ENCODE results near the gene EIF4E.
A peak's percentile ranks its signal among the peaks of the same experiment; 100 is the strongest.
"Not testable (repeated sequence)": the region's sequence is repeated elsewhere in the genome, so short reads cannot be mapped to it uniquely, and the experiment has no call there.

Gene EIF4E

GRCh38 chr4:98842917-98843316 is 86.0 kb downstream of the EIF4E start:
- H3K27ac ChIP-seq (ENCODE audit: insufficient read depth in 1 of 2, low read depth in 1 of 2, low read length in 2 of 2, poor library complexity in 1 of 2, severe bottlenecking in 2 of 2); POLR2A ChIA-PET; CTCF ChIA-PET; H3K4me1 ChIP-seq (ENCODE audit: control extremely low read depth in 1 of 4, control insufficient read depth in 4 of 4, insufficient read depth in 4 of 4, low read length in 3 of 4); H3K4me3 ChIP-seq (ENCODE audit: control insufficient read depth in 1 of 7, extremely low read depth in 1 of 7, insufficient read depth in 4 of 7, low read depth in 2 of 7, low read length in 6 of 7); H3K9me3 ChIP-seq (ENCODE audit: control extremely low read depth in 1 of 5, control insufficient read depth in 4 of 5, insufficient read depth in 2 of 5, low read depth in 1 of 5, low read length in 4 of 5); H3K36me3 ChIP-seq (ENCODE audit: control insufficient read depth in 4 of 4, insufficient read depth in 4 of 4, low read length in 3 of 4); H3K27me3 ChIP-seq (replicated peaks in 2 of 5; ENCODE audit: control insufficient read depth in 4 of 5, insufficient read depth in 5 of 5, low read length in 4 of 5); DNase-seq: not testable (repeated sequence)
- 96% methylated on average over 9 of the region's 11 CpGs for WGBS (ENCODE audit: insufficient coverage)

GRCh38 chr4:98838977-98839618 is 89.8 kb downstream of the EIF4E start:
- Histone ChIP-seq H3K27ac (ENCODE audit: insufficient read depth in 1 of 2, low read depth in 1 of 2, low read length in 2 of 2, poor library complexity in 1 of 2, severe bottlenecking in 2 of 2) (no peak overlapping the region), H3K36me3 (ENCODE audit: control insufficient read depth in 4 of 4, insufficient read depth in 4 of 4, low read length in 3 of 4) (no peaks in the 10 kb centered on the region), H3K27me3 (replicated peaks in 2 of 5; ENCODE audit: control insufficient read depth in 4 of 5, insufficient read depth in 5 of 5, low read length in 4 of 5) (no peaks in the 10 kb centered on the region), H3K4me1 (ENCODE audit: control extremely low read depth in 1 of 4, control insufficient read depth in 4 of 4, insufficient read depth in 4 of 4, low read length in 3 of 4) (no peaks in the 10 kb centered on the region), H3K9me3 (ENCODE audit: control extremely low read depth in 1 of 5, control insufficient read depth in 4 of 5, insufficient read depth in 2 of 5, low read depth in 1 of 5, low read length in 4 of 5) (peaks cover 0 to 2% (median 0%) of the 10 kb centered on the region in 5 experiments), H3K4me3 (ENCODE audit: control insufficient read depth in 1 of 7, extremely low read depth in 1 of 7, insufficient read depth in 4 of 7, low read depth in 2 of 7, low read length in 6 of 7) (no peak overlapping the region)
- ChIA-PET CTCF (no interaction called here), POLR2A (no interaction called here)
- DNase-seq: peak in 1 of 3 donors; percentile 3
- WGBS (ENCODE audit: insufficient coverage): 34% methylated on average over 4 of the region's 5 CpGs

DNA sequence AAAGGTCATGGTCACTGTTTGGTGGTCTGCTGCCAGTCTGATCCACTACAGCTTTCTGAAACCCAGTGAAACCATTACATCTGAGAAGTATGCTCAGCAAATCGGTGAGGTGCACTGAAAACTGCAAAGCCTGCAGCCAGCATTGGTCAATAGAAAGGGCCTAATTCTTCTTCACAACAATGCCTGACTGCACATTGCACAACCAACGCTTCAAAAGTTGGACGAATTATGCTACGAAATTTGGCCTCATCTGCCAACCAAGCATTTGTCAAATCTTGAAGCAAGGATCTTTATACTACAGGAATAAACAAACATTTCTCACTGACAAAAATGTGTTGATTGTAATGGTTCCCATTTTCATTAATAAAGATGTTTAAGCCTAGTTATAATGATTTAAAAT is 90.4 kb downstream of the EIF4E start:
- WGBS (ENCODE audit: insufficient coverage): 100% methylated on average over 1 of the region's 4 CpGs

GRCh38 chr4:98833384-98833783 is 95.5 kb downstream of the EIF4E start:
- no CpG with 5 or more reads among the region's 1 CpG for WGBS (ENCODE audit: insufficient coverage)
- Histone ChIP-seq H3K27me3 (replicated peaks in 2 of 5; ENCODE audit: control insufficient read depth in 4 of 5, insufficient read depth in 5 of 5, low read length in 4 of 5) (no peaks in the 10 kb centered on the region), H3K4me3 (ENCODE audit: control insufficient read depth in 1 of 7, extremely low read depth in 1 of 7, insufficient read depth in 4 of 7, low read depth in 2 of 7, low read length in 6 of 7) (no peak overlapping the region), H3K36me3 (ENCODE audit: control insufficient read depth in 4 of 4, insufficient read depth in 4 of 4, low read length in 3 of 4) (no peaks in the 10 kb centered on the region), H3K9me3 (ENCODE audit: control extremely low read depth in 1 of 5, control insufficient read depth in 4 of 5, insufficient read depth in 2 of 5, low read depth in 1 of 5, low read length in 4 of 5) (no peaks in the 10 kb centered on the region), H3K4me1 (ENCODE audit: control extremely low read depth in 1 of 4, control insufficient read depth in 4 of 4, insufficient read depth in 4 of 4, low read length in 3 of 4) (no peaks in the 10 kb centered on the region), H3K27ac (ENCODE audit: insufficient read depth in 1 of 2, low read depth in 1 of 2, low read length in 2 of 2, poor library complexity in 1 of 2, severe bottlenecking in 2 of 2) (no peak overlapping the region)
- POLR2A ChIA-PET: no interaction called here
- CTCF ChIA-PET: no interaction called here
- no peak for DNase-seq

More for the DNA sequence above, 90.4 kb downstream of the EIF4E start:
- ChIA-PET CTCF (no interaction called here), POLR2A (no interaction called here)
- Histone ChIP-seq H3K36me3 (ENCODE audit: control insufficient read depth in 4 of 4, insufficient read depth in 4 of 4, low read length in 3 of 4) (no peaks in the 10 kb centered on the region), H3K27ac (ENCODE audit: insufficient read depth in 1 of 2, low read depth in 1 of 2, low read length in 2 of 2, poor library complexity in 1 of 2, severe bottlenecking in 2 of 2) (no peak overlapping the region), H3K4me1 (ENCODE audit: control extremely low read depth in 1 of 4, control insufficient read depth in 4 of 4, insufficient read depth in 4 of 4, low read length in 3 of 4) (no peaks in the 10 kb centered on the region), H3K4me3 (ENCODE audit: control insufficient read depth in 1 of 7, extremely low read depth in 1 of 7, insufficient read depth in 4 of 7, low read depth in 2 of 7, low read length in 6 of 7) (no peak overlapping the region), H3K27me3 (replicated peaks in 2 of 5; ENCODE audit: control insufficient read depth in 4 of 5, insufficient read depth in 5 of 5, low read length in 4 of 5) (no peaks in the 10 kb centered on the region), H3K9me3 (ENCODE audit: control extremely low read depth in 1 of 5, control insufficient read depth in 4 of 5, insufficient read depth in 2 of 5, low read depth in 1 of 5, low read length in 4 of 5) (peaks cover 0 to 2% (median 0%) of the 10 kb centered on the region in 5 experiments)
- no peak for DNase-seq

DNA sequence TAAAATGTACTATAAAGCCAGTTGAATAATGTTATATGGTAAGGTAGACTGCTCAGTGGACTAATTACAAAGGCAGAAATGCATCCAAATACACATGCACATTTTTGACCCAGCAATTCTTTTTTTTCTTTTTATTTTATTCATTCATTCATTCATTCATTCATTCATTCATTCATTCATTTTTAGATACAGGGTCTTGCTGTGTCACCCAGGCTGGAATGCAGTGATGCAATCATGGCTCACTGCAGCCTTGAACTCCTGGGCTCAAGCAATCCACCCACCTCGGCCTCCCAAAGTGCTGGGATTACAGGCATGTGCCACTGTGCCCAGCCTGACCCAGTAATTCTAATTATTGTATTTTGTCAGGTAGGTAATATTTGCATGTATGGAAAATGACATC is 97.9 kb downstream of the EIF4E start:
- POLR2A ChIA-PET; H3K4me1 ChIP-seq (ENCODE audit: control extremely low read depth in 1 of 4, control insufficient read depth in 4 of 4, insufficient read depth in 4 of 4, low read length in 3 of 4); H3K36me3 ChIP-seq (ENCODE audit: control insufficient read depth in 4 of 4, insufficient read depth in 4 of 4, low read length in 3 of 4); H3K4me3 ChIP-seq (ENCODE audit: control insufficient read depth in 1 of 7, extremely low read depth in 1 of 7, insufficient read depth in 4 of 7, low read depth in 2 of 7, low read length in 6 of 7); CTCF ChIA-PET; H3K9me3 ChIP-seq (ENCODE audit: control extremely low read depth in 1 of 5, control insufficient read depth in 4 of 5, insufficient read depth in 2 of 5, low read depth in 1 of 5, low read length in 4 of 5); DNase-seq; H3K27ac ChIP-seq (ENCODE audit: insufficient read depth in 1 of 2, low read depth in 1 of 2, low read length in 2 of 2, poor library complexity in 1 of 2, severe bottlenecking in 2 of 2); H3K27me3 ChIP-seq (replicated peaks in 2 of 5; ENCODE audit: control insufficient read depth in 4 of 5, insufficient read depth in 5 of 5, low read length in 4 of 5): not testable (repeated sequence)
- WGBS (ENCODE audit: insufficient coverage): no CpG with 5 or more reads among the region's 1 CpG

Measured in common myeloid progenitor, CD34-positive (primary cell).